ENCODE results near the gene FXYD5.

Gene FXYD5

GRCh38 chr19:35199481-35199880 is 44.9 kb downstream of the FXYD5 start:
- Histone ChIP-seq H3K27ac (no peak overlapping the region), H3K4me3 (no peak overlapping the region)
- TF ChIP-seq, protein P1, sequence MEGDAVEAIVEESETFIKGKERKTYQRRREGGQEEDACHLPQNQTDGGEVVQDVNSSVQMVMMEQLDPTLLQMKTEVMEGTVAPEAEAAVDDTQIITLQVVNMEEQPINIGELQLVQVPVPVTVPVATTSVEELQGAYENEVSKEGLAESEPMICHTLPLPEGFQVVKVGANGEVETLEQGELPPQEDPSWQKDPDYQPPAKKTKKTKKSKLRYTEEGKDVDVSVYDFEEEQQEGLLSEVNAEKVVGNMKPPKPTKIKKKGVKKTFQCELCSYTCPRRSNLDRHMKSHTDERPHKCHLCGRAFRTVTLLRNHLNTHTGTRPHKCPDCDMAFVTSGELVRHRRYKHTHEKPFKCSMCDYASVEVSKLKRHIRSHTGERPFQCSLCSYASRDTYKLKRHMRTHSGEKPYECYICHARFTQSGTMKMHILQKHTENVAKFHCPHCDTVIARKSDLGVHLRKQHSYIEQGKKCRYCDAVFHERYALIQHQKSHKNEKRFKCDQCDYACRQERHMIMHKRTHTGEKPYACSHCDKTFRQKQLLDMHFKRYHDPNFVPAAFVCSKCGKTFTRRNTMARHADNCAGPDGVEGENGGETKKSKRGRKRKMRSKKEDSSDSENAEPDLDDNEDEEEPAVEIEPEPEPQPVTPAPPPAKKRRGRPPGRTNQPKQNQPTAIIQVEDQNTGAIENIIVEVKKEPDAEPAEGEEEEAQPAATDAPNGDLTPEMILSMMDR (IDR thresholded peaks at IDR 0.05) = no peak
- DNase-seq (ENCODE audit: low spot score) = no peak

DNA sequence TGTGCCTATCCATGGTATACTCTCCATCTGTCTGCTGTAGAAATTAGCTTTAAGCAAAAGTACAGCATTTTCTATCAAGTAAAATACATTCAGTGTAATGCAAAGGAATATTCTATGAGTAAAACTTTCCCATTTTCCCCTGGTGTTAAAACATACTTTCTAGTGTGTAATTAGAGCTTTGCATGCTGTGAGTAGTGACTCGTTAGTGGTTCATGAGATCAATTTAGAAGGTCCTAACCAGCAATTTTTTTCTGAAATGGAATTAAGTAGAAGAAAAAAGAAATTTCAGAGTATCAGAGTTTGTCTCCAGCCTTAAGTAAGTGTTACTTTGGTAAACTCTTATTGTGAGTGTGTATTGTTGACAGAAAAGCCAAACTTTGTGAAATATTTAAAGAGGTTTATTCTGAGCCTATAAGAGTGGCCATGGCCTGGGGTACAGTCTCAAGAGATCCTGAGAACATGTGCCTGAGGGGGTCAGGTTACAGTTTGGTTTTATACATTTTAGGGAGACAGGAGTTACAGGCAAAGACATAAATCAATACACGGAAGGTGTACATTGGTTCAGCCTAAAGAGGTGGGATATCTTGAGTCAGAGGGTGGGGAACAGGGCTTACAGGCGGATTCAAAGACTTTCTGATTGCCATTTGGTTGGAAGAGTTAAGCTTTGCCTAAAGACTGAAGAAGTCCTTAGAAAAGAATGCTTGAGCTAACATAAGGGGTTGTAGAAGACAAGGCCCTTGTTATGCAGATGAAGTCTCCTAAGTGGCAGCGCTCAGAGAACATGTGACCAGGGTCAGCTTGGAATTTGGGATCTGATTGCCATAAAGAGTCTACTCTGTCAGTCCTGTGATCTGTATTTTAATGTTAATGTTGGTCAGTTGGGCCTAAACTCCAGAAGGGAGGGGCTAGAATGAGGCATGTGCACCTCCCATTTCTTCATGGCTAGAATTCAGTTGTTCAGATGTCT is 48.5 kb downstream of the FXYD5 start:
- TF ChIP-seq, protein P1 (IDR thresholded peaks at IDR 0.05) = no peak
- no peak for DNase-seq (ENCODE audit: low spot score)
- no peak overlapping the region for H3K27ac ChIP-seq
- H3K4me3 ChIP-seq = no peak overlapping the region

- TF ChIP-seq, protein P1 (IDR thresholded peaks at IDR 0.05) = no peak
- no peak for DNase-seq (ENCODE audit: low spot score)
- H3K4me3 ChIP-seq = no peak overlapping the region
- no peak overlapping the region for H3K27ac ChIP-seq
Observed at GRCh38 chr19:35204799-35205732, 50.5 kb downstream of the FXYD5 start.

GRCh38 chr19:35205733-35206323 is 51.3 kb downstream of the FXYD5 start:
- TF ChIP-seq, protein P1 (IDR thresholded peaks at IDR 0.05) = no peak
- Histone ChIP-seq H3K4me3 (no peak overlapping the region), H3K27ac (no peak overlapping the region)
- DNase-seq (ENCODE audit: low spot score) = no peak

DNA sequence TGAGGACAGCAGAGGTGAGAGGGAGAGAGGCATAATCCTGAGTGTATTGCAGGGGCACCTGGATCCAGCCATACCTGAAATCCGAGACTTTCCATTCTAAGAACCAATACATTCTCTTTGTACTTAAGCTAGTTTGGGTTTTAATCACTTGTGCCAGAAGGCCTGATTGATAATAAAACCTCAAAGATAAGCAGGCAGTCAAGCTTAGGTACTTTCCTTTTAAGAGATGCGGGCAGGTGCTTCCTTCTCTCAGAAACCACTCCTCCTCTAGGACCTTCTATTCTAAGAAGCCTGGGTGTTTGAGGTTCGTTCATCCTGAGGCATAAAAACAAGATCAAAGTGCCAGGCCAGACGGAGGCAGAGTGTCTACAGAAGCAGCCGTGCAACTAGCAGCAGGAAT is 51.8 kb downstream of the FXYD5 start:
- TF ChIP-seq, protein P1 (IDR thresholded peaks at IDR 0.05) = no peak
- no peak overlapping the region for H3K4me3 ChIP-seq
- no peak overlapping the region for H3K27ac ChIP-seq
- DNase-seq (ENCODE audit: low spot score) = no peak

- no peak for DNase-seq (ENCODE audit: low spot score)
- Histone ChIP-seq H3K27ac (no peak overlapping the region), H3K4me3 (no peak overlapping the region)
- TF ChIP-seq, protein P1 (IDR thresholded peaks at IDR 0.05) = no peak
Observed at GRCh38 chr19:35206855-35207254, 52.3 kb downstream of the FXYD5 start.

All from coronary artery (tissue), 2 donors.